ENCODE measurements around the gene LRRC7.

DNA sequence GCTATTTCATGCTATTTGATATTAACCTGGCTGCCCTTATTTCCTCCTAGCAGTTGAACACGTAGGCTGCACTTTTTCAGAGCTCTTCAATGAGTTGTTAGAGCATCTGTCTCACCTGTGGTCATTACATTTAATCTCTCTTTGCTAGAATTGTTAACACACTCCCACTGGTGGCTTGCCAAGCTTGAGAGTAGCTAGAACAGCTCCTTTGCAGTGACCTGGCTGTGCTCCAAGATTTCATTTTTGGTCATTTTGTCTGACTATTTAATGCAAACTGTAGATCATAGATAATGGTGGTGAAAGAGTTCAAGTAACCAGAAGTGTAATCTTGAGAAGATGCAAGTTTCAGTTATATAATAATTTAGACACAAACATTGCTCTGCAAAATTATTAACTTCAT, 105.6 kb downstream of the LRRC7 start:
- TF ChIP-seq POLR2A (IDR thresholded peaks at IDR 0.05; ENCODE audit: low read length): no peak
- TF ChIP-seq GATA1 (IDR thresholded peaks at IDR 0.05; ENCODE audit: low read depth, low read length): no peak

Data from erythroblast (primary cell).